K562 (cell line): ENCODE data around the gene SHH. TPM values are rescaled to one million over a fixed set of nuclear protein-coding genes. Genes with fewer than 3 reads are reported as not detected.

ENCODE experiments used
- BMI1 ChIP-seq: fragments of 150-350 bp; IDR thresholded peaks from 2 replicates; pipeline ENCODE4 v1.6.1; 2014; ENCODE audit warnings: low read length
- CBX2 ChIP-seq: fragments of 200-600 bp; sonication (generic); IDR thresholded peaks from one replicate; pipeline ENCODE4 v1.6.1; 2012; ENCODE audit warnings: mild to moderate bottlenecking, low read length, inconsistent platforms; ENCODE audit not compliant: insufficient read depth, poor library complexity, severe bottlenecking
- EHMT2 ChIP-seq: fragments of 450-650 bp; IDR thresholded peaks from 2 replicates; pipeline ENCODE4 v1.6.1; 2018; ENCODE audit warnings: antibody characterized with exemption
- ELF4 ChIP-seq: fragments of 450-650 bp; formaldehyde crosslinking; IDR thresholded peaks from 2 replicates; pipeline ENCODE4 v1.4.0; 2022; ENCODE audit warnings: missing genetic modification characterization
- HDAC1 ChIP-seq, 2 experiments: fragments of 450-650 bp; IDR thresholded peaks; 2 replicates each; pipeline ENCODE4 v1.6.1; 2016 to 2017; ENCODE audit warnings: inconsistent platforms in 1 of 2, mild to moderate bottlenecking in 1 of 2, moderate library complexity in 1 of 2
- ILF3 ChIP-seq: fragments of 450-650 bp; IDR thresholded peaks from 2 replicates; pipeline ENCODE4 v1.6.1; 2018; ENCODE audit warnings: antibody characterized with exemption, mild to moderate bottlenecking, moderate library complexity, borderline replicate concordance
- LARP7 ChIP-seq: fragments of 450-650 bp; IDR thresholded peaks from 2 replicates; pipeline ENCODE4 v1.6.1; 2016
- NFE2 ChIP-seq: IDR thresholded peaks from 2 replicates; pipeline ENCODE4 v1.6.1; 2014; ENCODE audit warnings: antibody characterized with exemption, low read depth
- PML ChIP-seq: IDR thresholded peaks from 2 replicates; pipeline ENCODE4 v1.6.1; 2012; ENCODE audit warnings: low read length, inconsistent platforms
- SMAD3 ChIP-seq: fragments of 450-650 bp; formaldehyde crosslinking; conservative IDR thresholded peaks from 2 replicates; pipeline ENCODE4 v1.4.0; 2020; ENCODE audit warnings: mild to moderate bottlenecking
- SPI1 ChIP-seq: IDR thresholded peaks from 2 replicates; pipeline ENCODE4 v1.6.1; 2011; ENCODE audit warnings: low read depth, low read length, control low read depth, borderline replicate concordance
- ZNF143 ChIP-seq: sonication (generic); formaldehyde crosslinking; IDR thresholded peaks from 2 replicates; pipeline ENCODE4 v1.9.0; 2022; ENCODE audit warnings: mild to moderate bottlenecking, missing genetic modification reagents
- ZNF175 ChIP-seq: fragments of 200-800 bp; sonication (Bioruptor generic); IDR thresholded peaks from 2 replicates; pipeline ENCODE4 v1.6.1; 2016; ENCODE audit warnings: low read depth, mild to moderate bottlenecking, missing genetic modification characterization, missing compliant biosample characterization
- ZNF583 ChIP-seq: fragments of 250-450 bp; sonication (Bioruptor Pico); IDR thresholded peaks from 2 replicates; pipeline ENCODE4 v1.4.0; 2020
- polyA plus RNA-seq, 8 experiments: library from polyadenylated mRNA; depleted of rRNA in 4 of 8; stranded (reverse) in 5 of 8; unstranded in 3 of 8; fragments of >200 nt; fragmentation: Nextera tagmentation in 2 of 8; fragmentation: Illumina TruSeq in 1 of 8; extraction: Ambion mirVana in 2 of 8; extraction: Trizol in 1 of 8; gene quantifications; 2 replicates each; pipeline versions ENCODE4 v1.2.1 to v1.2.3, GENCODE V29; 2011 to 2014; ENCODE audit warnings: inconsistent platforms in 1 of 8, missing spikeins in 1 of 8
- total RNA-seq, 7 experiments: library from RNA; depleted of rRNA in 6 of 7; stranded (reverse); fragments of >200 nt in 6 of 7; fragmentation: Illumina TruSeq in 2 of 7; extraction: Trizol in 2 of 7; gene quantifications; 2 replicates each; pipeline versions ENCODE4 v1.2.1 to v1.2.3, GENCODE V29; 2011 to 2021; ENCODE audit warnings: low replicate concordance in 1 of 7
- TF ChIP-seq, protein P1 (sequence below): fragments of 450-650 bp; formaldehyde crosslinking; IDR thresholded peaks from 2 replicates; pipeline ENCODE4 v1.4.0; 2022; ENCODE audit warnings: missing genetic modification characterization
- TF ChIP-seq, protein P2 (sequence below): fragments of 250-450 bp; sonication (Bioruptor Pico); IDR thresholded peaks from 2 replicates; pipeline ENCODE4 v1.4.0; 2020; ENCODE audit warnings: mild to moderate bottlenecking
- TF ChIP-seq, protein P3 (sequence below): sonication (generic); formaldehyde crosslinking; IDR thresholded peaks from 2 replicates; pipeline ENCODE4 v1.8.0; 2023; ENCODE audit warnings: mild to moderate bottlenecking, missing genetic modification reagents
- TF ChIP-seq, protein P4 (sequence below): fragments of 450-650 bp; formaldehyde crosslinking; conservative IDR thresholded peaks from 2 replicates; pipeline ENCODE4 v1.4.0; 2022; ENCODE audit warnings: mild to moderate bottlenecking, missing genetic modification characterization
- TF ChIP-seq, protein P5 (sequence below): fragments of 450-650 bp; formaldehyde crosslinking; IDR thresholded peaks from 2 replicates; pipeline ENCODE4 v1.4.0; 2022; ENCODE audit warnings: missing genetic modification characterization
- TF ChIP-seq, protein P6 (sequence below): fragments of 450-650 bp; formaldehyde crosslinking; IDR thresholded peaks from 2 replicates; pipeline ENCODE4 v1.4.0; 2020; ENCODE audit warnings: mild to moderate bottlenecking, moderate library complexity

Gene SHH
- total and polyA plus RNA-seq, 9 of the 15 experiments (the other 6 are each of a cell fraction or from before 2014, with no cell fraction given), result 0.09 TPM; not detected in 8

DNA sequence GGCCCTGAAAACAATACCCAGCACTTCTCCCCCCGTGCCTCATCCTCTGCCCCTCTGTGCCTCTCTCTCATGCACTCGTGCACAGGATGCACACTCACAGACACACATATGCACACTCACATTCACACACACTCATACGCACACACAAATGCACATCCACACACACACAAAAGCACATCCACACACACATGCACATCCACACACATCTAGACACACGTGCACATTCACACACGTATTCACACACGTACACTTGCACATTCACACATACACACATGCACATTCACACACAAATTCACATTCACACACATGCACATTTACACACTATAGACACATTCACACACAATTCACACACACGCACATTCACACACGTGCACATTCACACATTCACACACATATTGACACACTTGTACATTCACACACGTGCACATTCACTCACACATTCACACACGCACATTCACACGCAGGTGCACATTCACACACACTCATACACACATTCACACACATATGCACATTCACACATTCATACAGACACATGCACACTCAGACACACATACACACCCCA, 19.2 kb downstream of the SHH start (continued):
- TF ChIP-seq, protein P1, sequence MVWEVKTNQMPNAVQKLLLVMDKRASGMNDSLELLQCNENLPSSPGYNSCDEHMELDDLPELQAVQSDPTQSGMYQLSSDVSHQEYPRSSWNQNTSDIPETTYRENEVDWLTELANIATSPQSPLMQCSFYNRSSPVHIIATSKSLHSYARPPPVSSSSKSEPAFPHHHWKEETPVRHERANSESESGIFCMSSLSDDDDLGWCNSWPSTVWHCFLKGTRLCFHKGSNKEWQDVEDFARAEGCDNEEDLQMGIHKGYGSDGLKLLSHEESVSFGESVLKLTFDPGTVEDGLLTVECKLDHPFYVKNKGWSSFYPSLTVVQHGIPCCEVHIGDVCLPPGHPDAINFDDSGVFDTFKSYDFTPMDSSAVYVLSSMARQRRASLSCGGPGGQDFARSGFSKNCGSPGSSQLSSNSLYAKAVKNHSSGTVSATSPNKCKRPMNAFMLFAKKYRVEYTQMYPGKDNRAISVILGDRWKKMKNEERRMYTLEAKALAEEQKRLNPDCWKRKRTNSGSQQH, result peak; percentile 43; the same call in 1 of the 2 replicates
- TF ChIP-seq NFE2 (no peak), HDAC1 (IDR thresholded peaks at IDR 0.05) (0 out of 4 replicates have a peak, but pooled peaks of 1 of the 2 experiments have one; percentile 9), PML (no peak), ZNF175 (CRISPR knock-in tag) (no peak), SMAD3 (no peak), LARP7 (no peak), ILF3 (no peak), EHMT2 (no peak), ZNF583 (CRISPR knock-in tag) (no peak), ELF4 (CRISPR knock-in tag) (0 out of 2 replicates have a peak, but pooled peaks have one; percentile 24), CBX2 (no peak), ZNF143 (CRISPR knock-in tag) (no peak), SPI1 (no peak), BMI1 (no peak)
- TF ChIP-seq, protein P2, sequence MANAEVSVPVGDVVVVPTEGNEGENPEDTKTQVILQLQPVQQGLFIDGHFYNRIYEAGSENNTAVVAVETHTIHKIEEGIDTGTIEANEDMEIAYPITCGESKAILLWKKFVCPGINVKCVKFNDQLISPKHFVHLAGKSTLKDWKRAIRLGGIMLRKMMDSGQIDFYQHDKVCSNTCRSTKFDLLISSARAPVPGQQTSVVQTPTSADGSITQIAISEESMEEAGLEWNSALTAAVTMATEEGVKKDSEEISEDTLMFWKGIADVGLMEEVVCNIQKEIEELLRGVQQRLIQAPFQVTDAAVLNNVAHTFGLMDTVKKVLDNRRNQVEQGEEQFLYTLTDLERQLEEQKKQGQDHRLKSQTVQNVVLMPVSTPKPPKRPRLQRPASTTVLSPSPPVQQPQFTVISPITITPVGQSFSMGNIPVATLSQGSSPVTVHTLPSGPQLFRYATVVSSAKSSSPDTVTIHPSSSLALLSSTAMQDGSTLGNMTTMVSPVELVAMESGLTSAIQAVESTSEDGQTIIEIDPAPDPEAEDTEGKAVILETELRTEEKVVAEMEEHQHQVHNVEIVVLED (CRISPR knock-in tag), result no peak
- TF ChIP-seq, protein P3, sequence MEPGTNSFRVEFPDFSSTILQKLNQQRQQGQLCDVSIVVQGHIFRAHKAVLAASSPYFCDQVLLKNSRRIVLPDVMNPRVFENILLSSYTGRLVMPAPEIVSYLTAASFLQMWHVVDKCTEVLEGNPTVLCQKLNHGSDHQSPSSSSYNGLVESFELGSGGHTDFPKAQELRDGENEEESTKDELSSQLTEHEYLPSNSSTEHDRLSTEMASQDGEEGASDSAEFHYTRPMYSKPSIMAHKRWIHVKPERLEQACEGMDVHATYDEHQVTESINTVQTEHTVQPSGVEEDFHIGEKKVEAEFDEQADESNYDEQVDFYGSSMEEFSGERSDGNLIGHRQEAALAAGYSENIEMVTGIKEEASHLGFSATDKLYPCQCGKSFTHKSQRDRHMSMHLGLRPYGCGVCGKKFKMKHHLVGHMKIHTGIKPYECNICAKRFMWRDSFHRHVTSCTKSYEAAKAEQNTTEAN, result peak; percentile 67; the same call in 1 of the 2 replicates
- TF ChIP-seq, protein P4, sequence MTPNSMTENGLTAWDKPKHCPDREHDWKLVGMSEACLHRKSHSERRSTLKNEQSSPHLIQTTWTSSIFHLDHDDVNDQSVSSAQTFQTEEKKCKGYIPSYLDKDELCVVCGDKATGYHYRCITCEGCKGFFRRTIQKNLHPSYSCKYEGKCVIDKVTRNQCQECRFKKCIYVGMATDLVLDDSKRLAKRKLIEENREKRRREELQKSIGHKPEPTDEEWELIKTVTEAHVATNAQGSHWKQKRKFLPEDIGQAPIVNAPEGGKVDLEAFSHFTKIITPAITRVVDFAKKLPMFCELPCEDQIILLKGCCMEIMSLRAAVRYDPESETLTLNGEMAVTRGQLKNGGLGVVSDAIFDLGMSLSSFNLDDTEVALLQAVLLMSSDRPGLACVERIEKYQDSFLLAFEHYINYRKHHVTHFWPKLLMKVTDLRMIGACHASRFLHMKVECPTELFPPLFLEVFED (CRISPR knock-in tag), result 0 out of 2 replicates have a peak, but pooled peaks have one; percentile 30
- TF ChIP-seq, protein P5, sequence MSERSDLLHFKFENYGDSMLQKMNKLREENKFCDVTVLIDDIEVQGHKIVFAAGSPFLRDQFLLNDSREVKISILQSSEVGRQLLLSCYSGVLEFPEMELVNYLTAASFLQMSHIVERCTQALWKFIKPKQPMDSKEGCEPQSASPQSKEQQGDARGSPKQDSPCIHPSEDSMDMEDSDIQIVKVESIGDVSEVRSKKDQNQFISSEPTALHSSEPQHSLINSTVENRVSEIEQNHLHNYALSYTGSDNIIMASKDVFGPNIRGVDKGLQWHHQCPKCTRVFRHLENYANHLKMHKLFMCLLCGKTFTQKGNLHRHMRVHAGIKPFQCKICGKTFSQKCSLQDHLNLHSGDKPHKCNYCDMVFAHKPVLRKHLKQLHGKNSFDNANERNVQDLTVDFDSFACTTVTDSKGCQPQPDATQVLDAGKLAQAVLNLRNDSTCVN (CRISPR knock-in tag), result peak; percentile 66; the same call in 1 of the 2 replicates
- TF ChIP-seq, protein P6, sequence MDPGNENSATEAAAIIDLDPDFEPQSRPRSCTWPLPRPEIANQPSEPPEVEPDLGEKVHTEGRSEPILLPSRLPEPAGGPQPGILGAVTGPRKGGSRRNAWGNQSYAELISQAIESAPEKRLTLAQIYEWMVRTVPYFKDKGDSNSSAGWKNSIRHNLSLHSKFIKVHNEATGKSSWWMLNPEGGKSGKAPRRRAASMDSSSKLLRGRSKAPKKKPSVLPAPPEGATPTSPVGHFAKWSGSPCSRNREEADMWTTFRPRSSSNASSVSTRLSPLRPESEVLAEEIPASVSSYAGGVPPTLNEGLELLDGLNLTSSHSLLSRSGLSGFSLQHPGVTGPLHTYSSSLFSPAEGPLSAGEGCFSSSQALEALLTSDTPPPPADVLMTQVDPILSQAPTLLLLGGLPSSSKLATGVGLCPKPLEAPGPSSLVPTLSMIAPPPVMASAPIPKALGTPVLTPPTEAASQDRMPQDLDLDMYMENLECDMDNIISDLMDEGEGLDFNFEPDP, result no peak
